Measurements from ENCODE around the gene RPUSD3.

The RPUSD3 gene

GRCh38 chr3:9828801-9829755, 14.7 kb downstream of the RPUSD3 start:
- no peak for DNase-seq

GRCh38 chr3:9826815-9827573, 16.8 kb downstream of the RPUSD3 start:
- DNase-seq: no peak

DNA sequence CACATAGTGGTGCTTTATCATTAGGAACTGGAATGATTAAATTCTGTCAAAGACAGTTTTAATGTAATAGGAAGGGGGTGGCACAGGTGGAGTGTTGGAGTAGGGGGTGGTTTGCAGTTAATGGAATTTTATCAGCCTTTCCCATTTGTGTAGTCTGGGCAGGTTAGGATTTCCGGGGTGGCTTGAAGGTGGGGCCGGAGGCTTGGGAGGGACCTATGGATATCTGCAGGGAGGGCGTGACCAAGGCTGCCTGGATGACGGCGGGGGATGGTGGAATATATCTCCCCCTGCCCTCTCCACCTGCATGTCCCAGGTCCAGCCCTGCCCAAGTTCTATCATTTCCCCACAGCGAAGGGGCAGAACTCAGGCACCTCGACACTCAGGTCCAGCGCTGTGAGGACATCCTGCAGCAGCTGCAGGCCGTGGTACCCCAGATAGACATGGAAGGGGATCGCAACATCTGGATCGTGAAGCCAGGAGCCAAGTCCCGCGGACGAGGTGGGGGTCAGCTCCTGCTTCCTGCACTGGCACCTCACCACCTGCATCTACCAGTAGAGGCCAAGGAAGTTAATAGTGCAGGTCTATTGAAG, 18.3 kb downstream of the RPUSD3 start:
- DNase-seq: no peak

DNA sequence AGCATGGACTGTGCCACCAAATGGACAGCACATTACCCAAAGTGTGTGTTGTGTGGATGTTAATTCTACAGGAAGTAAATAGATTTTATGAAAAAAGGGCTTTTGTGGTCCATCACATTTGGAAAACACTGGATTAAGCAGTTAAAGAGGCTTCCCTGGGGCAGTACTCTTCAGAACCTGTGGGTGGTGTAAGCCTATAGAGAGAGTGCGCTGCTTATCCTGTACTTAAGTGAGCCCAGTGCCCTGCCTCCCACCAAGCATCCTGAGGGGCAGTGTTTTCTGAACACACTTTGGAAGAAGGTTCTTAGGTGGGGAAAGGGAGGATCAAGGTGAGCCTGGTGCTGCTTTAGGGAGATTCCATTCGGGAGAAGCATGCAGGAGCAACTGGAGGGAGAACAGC, 22.9 kb downstream of the RPUSD3 start:
- DNase-seq: no peak

DNA sequence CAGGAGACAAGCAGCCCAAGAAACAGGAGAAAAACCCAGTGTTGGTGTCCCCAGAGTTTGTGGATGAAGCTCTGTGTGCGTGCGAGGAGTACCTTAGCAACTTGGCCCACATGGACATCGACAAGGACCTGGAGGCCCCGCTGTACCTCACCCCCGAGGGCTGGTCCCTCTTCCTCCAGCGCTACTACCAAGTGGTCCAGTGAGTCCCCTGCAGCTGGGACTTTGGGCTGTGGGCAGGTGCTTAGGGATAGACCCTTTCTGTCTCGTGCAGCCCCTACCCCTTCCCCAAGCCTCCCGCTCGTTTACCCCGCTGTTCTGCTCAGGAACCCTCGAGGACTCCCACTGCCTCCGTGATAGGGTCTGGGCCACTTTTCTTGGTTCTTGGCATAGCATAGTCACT, 23.3 kb downstream of the RPUSD3 start:
- DNase-seq: no peak

DNA sequence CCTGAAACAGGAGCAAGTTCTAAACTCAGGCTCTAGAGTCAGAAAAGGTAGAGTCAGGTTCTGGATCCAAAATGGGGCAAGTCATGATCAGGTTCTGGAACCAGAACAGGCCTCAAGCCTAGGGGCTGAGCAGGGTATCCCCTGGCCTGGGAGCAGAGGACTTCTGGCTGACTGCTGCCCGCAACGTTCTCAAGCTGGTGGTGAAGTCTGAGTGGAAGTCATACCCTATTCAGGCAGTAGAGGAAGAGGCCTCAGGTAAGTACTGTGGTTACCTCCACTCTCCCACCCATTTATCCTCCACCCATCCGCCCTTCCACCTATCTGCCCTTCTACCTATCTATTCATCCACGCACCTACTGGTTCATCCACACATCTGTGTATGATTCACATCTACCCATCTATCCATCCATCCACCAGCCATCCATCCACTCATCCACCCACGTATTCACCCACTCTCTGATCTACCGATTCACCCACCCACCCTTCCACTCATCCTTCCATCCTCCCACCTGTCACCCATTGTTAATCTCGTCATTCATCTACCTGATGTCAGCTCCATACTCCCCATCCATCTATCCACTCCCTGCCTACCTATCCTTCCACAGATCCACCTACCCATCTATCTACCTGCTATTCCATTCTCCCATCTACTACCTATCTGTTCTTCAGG, 25.0 kb downstream of the RPUSD3 start:
- no peak for DNase-seq

DNA sequence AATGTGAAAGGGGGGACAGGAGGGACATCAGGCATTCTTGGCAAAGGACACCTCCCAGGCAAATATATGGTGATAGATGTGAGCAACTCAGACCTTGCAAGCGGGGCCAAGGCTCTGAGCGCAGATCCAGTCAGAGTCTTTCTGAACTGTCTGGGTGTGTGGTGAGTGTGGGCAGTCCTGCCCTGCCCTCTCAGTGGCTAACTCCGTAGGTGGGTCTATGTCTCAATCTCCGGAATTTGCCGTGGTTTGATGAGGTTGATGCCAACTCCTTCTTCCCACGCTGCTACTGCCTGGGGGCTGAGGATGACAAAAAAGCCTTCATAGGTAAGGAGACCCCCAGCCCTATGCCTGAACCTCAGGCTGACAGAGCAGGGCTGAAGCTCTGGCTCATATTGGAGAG, 26.4 kb downstream of the RPUSD3 start:
- DNase-seq: no peak

GRCh38 chr3:9815986-9816385, 27.8 kb downstream of the RPUSD3 start:
- DNase-seq: no peak

GRCh38 chr3:9812870-9813483, 30.8 kb downstream of the RPUSD3 start:
- DNase-seq: no peak

DNA sequence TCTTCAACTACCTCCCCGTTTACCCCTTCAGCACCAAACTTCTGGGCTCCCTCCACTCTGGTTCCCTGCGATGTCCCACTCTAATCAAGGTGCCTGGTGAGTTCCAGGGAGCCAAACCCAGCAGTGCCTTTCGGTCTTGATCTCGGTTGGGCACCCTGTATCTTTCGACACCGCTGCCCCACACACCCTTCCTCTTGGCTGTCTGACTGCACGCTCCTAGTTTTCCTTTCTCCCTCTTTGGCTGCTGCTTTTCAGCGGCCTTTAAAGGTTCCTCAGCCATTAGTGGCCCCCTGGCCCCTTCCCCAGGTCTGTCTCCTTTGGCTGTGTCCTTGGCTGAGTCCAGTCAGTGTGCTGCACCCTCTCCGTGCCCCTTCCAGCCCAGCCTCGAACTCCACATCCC, 33.0 kb downstream of the RPUSD3 start:
- DNase-seq: no peak

GRCh38 chr3:9810433-9810770, 33.4 kb downstream of the RPUSD3 start:
- no peak for DNase-seq

DNA sequence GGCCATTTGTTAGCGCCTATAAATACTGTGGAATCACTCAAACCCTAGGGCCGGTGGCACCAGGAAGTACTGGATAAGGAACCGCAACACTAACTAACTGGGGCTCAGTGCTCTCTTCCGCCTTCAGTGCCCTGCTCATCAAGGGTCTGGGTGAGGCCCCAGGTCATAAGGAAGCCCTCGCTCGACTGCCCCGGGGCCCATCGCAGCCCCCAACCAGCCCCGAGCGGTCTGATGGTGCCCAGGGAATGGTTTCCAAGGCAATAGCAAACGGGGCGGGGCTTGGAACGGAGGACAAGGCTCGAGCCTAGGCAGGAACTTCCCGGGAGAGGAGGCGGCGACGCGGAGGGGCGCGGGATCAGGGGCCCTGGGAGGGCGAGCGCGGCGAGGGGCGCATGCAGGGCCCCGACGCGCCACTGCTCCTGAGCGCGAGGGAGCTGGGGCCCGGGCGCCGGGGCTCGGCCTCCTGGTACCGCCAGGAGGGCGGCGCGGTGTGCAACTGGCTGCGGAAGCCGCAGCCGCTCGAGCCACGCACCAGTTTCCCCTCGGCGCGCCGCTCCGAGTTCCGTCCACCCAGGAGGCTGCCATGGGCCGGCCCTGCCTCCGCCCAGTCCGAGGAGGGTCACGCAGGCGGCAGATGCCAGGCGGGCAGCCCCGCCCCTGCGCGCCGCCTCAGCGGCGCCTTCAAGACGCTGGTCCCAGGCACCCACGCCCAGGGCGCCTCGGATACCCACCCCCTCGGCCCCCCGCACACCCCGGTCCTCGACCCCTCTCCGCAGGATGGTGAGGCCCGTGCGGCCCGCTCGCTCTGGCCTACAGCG, 34.0 kb downstream of the RPUSD3 start, which contains the start of gene TTLL3:
TSS of gene TTLL3 (plus strand) at position 648 of the 818 bp plus-strand sequence. CDS start 400 bp downstream, outside the sequence.
- DNase-seq: peak; percentile 41

GRCh38 chr3:9809239-9809614, 34.6 kb downstream of the RPUSD3 start:
- no peak for DNase-seq

DNA sequence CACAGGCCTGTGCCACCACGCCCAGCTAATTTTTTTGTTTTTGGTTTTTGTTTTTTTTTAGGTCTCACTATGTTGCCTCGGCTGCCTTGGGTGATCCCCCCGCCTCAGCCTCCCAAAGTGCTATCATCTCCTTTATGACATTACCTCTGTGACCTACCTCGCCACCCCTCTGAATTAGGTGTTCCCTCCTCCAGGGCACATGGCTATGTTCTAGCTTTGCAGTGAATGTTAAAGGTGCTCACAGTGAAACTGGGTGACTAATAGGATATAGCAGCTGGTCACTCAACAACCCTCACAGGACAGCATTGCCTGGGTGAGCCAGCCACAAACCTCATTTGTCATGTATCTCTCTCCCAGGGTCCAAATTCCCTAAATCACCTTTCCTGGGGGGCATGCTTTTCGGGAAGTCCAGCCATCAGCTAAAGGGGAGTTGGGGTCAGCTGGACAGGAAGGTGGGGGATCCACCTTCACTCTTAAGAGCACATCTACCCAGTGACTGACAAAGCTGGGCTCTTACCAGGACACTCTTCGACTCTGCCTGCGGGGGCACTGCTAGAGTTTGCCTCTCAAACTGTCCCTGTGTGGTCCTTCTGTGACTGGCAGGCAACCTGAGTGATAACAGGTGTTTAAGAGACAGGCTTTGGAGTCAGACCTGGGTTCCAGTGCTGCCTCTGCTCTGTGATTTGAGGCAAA, 35.3 kb downstream of the RPUSD3 start:
- no peak for DNase-seq

DNA sequence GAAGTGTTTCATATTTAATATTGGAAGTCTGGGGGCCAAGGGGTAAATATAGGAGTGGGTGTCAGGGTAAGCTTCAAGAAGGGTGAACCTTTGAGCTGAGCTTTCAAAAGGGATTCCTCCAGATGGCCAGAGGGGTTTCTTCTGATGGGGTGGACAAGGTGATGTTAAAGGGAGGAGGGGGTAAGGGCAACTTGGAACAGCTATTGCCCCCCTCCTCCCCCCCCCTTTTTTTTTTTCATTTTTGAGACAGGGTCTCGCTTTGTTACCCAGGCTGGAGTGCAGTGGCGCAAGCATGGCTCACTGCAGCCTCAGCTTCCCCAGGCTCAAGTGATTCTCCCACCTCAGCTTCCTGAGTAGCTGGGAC, 35.8 kb downstream of the RPUSD3 start:
- DNase-seq: no peak

DNA sequence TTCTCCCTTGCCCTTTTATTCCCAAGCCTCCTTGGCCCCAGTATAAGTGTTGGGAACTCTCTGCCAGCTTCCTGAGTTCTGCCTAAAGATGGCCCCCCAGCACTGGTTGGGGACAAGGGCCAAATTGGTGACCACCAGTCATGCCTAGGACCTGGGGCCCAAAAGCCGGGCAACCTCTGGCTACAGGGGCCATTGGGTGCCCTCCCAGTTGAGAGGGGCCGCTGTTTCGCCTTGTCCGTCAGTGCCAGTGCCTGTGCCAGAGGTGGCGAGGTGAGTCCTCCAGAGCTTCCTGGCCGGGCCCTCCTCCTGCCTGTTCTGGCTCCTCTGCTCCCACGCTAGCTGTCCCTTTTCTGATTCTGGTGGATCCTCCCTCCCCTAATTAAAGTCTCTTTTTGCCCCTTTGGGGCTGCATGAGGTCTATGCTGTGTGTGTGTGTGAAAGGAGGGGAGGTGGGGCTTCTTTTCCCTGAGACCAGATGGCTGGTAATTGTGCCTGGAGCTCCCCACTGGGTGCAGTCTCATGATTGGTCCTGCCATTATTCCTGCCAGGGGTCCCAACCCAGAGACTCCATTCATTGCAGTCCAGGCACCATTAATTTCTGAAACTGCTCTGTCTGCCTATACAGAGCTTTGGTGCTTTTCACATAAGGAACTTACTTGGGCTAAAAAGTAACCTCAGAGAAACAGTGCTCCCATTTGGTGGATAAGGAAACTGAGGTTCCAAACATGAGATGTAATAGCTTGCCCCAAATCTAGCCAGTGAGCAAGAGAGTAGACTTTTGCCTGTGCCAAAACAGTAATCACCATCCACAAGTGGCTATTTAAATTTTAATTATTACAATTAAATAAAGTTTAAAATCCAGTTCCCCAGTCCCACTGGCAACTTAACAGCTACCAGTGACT, 36.9 kb downstream of the RPUSD3 start:
- DNase-seq: no peak

GRCh38 chr3:9806137-9806536, 37.7 kb downstream of the RPUSD3 start:
- DNase-seq: no peak

GRCh38 chr3:9804996-9805395, 38.8 kb downstream of the RPUSD3 start:
- no peak for DNase-seq

DNA sequence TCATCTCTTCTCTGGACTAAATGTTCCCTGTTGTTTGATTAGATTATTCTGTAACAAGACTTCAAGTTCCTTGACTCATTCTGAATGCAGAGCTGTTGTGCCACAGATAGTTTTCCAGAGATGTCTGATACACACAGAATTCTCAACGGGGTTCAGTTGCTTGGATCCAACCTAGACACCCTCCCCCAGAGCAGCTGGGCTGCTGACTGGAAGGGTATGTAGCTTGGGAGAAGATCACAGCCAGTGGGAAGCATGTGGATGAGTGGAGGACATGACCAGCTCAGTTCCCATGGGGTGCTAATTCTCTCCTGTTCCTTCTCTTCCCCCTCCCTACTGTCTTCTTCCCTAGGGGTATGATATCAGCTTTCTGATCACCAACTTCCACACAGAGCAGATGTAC, 40.3 kb downstream of the RPUSD3 start:
- no peak for DNase-seq

DNA sequence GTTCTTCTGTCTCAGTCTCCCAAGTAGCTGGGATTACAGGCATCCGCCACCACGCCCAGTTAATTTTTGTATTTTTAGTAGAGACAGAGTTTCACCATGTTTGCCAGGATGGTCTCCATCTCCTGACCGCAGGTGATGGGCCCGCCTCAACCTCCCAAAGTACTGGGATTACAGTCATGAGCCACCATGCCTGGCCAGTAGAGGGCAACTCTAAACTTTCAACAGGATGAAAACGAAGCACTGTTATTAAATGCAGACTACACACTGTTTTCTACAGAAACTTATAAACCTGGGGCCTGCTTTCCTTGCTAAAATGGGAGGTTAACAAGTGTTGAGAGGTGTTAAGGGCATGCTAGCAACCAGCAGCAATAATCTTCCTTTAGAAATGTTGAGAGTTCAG, 43.3 kb downstream of the RPUSD3 start:
- no peak for DNase-seq

Data from NCI-H1092 (cell line).